ENCODE measurements around the gene CDH26.

The CDH26 gene

DNA sequence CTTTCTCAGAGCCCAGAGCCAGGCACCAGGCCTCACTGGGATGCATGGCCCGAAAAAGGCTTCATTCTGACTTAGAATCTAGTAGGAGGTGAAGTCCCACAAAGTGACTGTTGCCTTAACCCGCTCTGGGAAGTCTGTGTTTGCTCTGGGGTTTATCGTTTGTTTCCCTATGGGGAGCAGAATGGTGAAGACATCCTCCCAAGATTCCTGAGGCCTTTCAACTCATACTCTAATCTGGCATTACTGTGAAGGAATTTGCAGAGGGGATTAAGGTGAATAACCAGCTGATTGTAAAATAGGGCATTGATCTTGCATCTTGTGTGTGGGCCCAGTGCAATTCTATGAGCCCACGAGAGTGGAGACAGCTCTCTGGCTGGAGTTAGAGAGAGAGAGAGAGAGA lies 67.8 kb downstream of the CDH26 start:
- no peak overlapping the region for H3K4me2 ChIP-seq (ENCODE audit: insufficient read depth, low read length)
- no peak overlapping the region for H3K27ac ChIP-seq (ENCODE audit: low read length)
- no peaks in the 10 kb centered on the region for H3K36me3 ChIP-seq (ENCODE audit: insufficient read depth, low read length)
- H3K79me2 ChIP-seq (ENCODE audit: insufficient read depth, low read length), result no peaks in the 10 kb centered on the region
- TF ChIP-seq, protein P1, sequence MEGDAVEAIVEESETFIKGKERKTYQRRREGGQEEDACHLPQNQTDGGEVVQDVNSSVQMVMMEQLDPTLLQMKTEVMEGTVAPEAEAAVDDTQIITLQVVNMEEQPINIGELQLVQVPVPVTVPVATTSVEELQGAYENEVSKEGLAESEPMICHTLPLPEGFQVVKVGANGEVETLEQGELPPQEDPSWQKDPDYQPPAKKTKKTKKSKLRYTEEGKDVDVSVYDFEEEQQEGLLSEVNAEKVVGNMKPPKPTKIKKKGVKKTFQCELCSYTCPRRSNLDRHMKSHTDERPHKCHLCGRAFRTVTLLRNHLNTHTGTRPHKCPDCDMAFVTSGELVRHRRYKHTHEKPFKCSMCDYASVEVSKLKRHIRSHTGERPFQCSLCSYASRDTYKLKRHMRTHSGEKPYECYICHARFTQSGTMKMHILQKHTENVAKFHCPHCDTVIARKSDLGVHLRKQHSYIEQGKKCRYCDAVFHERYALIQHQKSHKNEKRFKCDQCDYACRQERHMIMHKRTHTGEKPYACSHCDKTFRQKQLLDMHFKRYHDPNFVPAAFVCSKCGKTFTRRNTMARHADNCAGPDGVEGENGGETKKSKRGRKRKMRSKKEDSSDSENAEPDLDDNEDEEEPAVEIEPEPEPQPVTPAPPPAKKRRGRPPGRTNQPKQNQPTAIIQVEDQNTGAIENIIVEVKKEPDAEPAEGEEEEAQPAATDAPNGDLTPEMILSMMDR (IDR thresholded peaks at IDR 0.05; ENCODE audit: borderline replicate concordance, extremely low read depth, low read length, poor library complexity, severe bottlenecking), result no peak
- no peak for TF ChIP-seq EZH2 (IDR thresholded peaks at IDR 0.05; ENCODE audit: borderline replicate concordance, low read depth, low read length, severe bottlenecking)
- no peak overlapping the region for H3K4me3 ChIP-seq (ENCODE audit: low read depth in 1 of 2, low read length in 2 of 2)
- no peaks in the 10 kb centered on the region for H3K9me3 ChIP-seq (ENCODE audit: insufficient read depth, low read length, severe bottlenecking)
- H2AFZ ChIP-seq (ENCODE audit: low read depth, low read length), result no peak overlapping the region
- H3K4me1 ChIP-seq (ENCODE audit: insufficient read depth, low read length), result no peaks in the 10 kb centered on the region
- ATAC-seq (ENCODE audit: insufficient read depth, low read depth) (no peak), DNase-seq (no peak)
- peaks cover 2% of the 10 kb centered on the region for H3K27me3 ChIP-seq (ENCODE audit: insufficient read depth, low read length, poor library complexity)
- no peak overlapping the region for H3K9ac ChIP-seq (ENCODE audit: low read depth, low read length)
- H4K20me1 ChIP-seq (ENCODE audit: insufficient read depth, low read length), result no peaks in the 10 kb centered on the region

GRCh38 chr20:60030471-60030870 lies 72.2 kb downstream of the CDH26 start:
- Histone ChIP-seq H2AFZ (ENCODE audit: low read depth, low read length) (no peak overlapping the region), H3K9me3 (ENCODE audit: insufficient read depth, low read length, severe bottlenecking) (no peaks in the 10 kb centered on the region), H3K4me3 (ENCODE audit: low read depth in 1 of 2, low read length in 2 of 2) (no peak overlapping the region), H3K9ac (ENCODE audit: low read depth, low read length) (no peak overlapping the region), H3K27ac (ENCODE audit: low read length) (no peak overlapping the region), H3K79me2 (ENCODE audit: insufficient read depth, low read length) (no peaks in the 10 kb centered on the region), H3K4me1 (ENCODE audit: insufficient read depth, low read length) (no peaks in the 10 kb centered on the region), H4K20me1 (ENCODE audit: insufficient read depth, low read length) (no peaks in the 10 kb centered on the region), H3K36me3 (ENCODE audit: insufficient read depth, low read length) (no peaks in the 10 kb centered on the region), H3K4me2 (ENCODE audit: insufficient read depth, low read length) (no peak overlapping the region), H3K27me3 (ENCODE audit: insufficient read depth, low read length, poor library complexity) (peaks cover 2% of the 10 kb centered on the region)
- no peak for TF ChIP-seq EZH2 (IDR thresholded peaks at IDR 0.05; ENCODE audit: borderline replicate concordance, low read depth, low read length, severe bottlenecking)
- TF ChIP-seq, protein P1 (IDR thresholded peaks at IDR 0.05; ENCODE audit: borderline replicate concordance, extremely low read depth, low read length, poor library complexity, severe bottlenecking), result no peak
- DNase-seq (no peak), ATAC-seq (ENCODE audit: insufficient read depth, low read depth) (no peak)

- H3K27me3 ChIP-seq (ENCODE audit: insufficient read depth, low read length, poor library complexity), result peaks cover 2% of the 10 kb centered on the region
- no peak overlapping the region for H3K4me3 ChIP-seq (ENCODE audit: low read depth in 1 of 2, low read length in 2 of 2)
- no peak overlapping the region for H3K9ac ChIP-seq (ENCODE audit: low read depth, low read length)
- H3K27ac ChIP-seq (ENCODE audit: low read length), result no peak overlapping the region
- H3K4me1 ChIP-seq (ENCODE audit: insufficient read depth, low read length), result no peaks in the 10 kb centered on the region
- H3K9me3 ChIP-seq (ENCODE audit: insufficient read depth, low read length, severe bottlenecking), result no peaks in the 10 kb centered on the region
- DNase-seq (no peak), ATAC-seq (ENCODE audit: insufficient read depth, low read depth) (no peak)
- no peaks in the 10 kb centered on the region for H3K79me2 ChIP-seq (ENCODE audit: insufficient read depth, low read length)
- no peak overlapping the region for H2AFZ ChIP-seq (ENCODE audit: low read depth, low read length)
- TF ChIP-seq EZH2 (IDR thresholded peaks at IDR 0.05; ENCODE audit: borderline replicate concordance, low read depth, low read length, severe bottlenecking), result no peak
- TF ChIP-seq, protein P1 (IDR thresholded peaks at IDR 0.05; ENCODE audit: borderline replicate concordance, extremely low read depth, low read length, poor library complexity, severe bottlenecking), result no peak
- no peaks in the 10 kb centered on the region for H4K20me1 ChIP-seq (ENCODE audit: insufficient read depth, low read length)
- no peaks in the 10 kb centered on the region for H3K36me3 ChIP-seq (ENCODE audit: insufficient read depth, low read length)
- H3K4me2 ChIP-seq (ENCODE audit: insufficient read depth, low read length), result no peak overlapping the region
These were observed 72.9 kb downstream of the CDH26 start for GRCh38 chr20:60031107-60031506.

Data from DND-41 (cell line).